GM19043 (cell line): ENCODE results near the gene APOL6.
"Not testable (repeated sequence)": the region's sequence is repeated elsewhere in the genome, so short reads cannot be mapped to it uniquely, and the experiment has no call there.

Experiments
- ATAC-seq: cut with Tn5 transposase; IDR thresholded peaks from one replicate; pipeline ENCODE4 v1.9.1; 2021; ENCODE audit warnings: low read depth; ENCODE audit not compliant: unreplicated experiment

APOL6 gene

DNA sequence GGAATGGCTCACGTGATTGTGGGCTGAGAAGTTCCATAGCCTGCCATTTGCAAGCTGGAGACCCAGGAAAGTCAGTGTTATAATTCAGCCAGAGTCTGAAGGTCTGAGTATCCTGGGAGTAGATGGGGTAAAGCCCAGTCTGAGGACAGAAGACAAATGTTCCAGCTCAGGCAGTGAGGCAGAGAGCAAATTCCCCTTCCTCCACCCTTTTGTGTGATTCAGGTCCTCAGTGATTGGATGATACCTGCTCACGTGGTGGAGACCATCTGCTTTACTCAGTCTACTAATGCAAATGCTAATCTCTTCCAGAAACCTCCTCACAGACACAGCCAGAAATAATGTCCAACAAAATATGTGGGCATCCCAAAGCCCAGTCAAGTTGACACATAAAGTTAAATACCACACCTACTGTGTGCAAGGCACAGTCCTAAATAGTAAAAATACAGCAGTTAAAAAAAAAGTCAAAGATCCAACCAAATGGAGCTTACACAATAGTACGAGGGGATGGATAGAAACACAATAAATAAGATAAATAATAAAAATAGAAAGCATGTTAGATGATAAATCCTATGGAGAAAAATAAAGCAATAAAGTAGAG is 13.2 kb upstream of the APOL6 start:
- no peak for ATAC-seq

- ATAC-seq = no peak
Observed at GRCh38 chr22:35637254-35637653, 11.0 kb upstream of the APOL6 start.

DNA sequence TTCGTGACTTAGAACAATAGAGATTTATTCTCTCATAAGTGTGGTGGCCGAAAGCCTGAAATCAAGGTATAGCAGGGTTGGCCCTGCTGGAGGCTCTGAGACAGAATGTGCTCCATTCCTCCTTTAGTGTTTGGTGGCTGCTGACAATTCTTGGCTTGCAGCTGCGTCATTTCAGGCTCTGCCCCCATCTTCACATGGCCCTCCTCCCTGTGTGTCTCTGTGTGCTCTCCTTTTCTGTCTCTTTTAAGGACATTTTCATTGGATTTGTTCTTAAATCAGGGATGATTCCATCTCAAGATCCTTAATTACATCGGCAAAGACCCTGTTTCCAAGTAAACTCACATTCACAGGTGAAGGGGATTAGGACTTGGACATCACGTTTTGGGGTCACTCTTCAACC is 10.2 kb upstream of the APOL6 start:
- no peak for ATAC-seq

DNA sequence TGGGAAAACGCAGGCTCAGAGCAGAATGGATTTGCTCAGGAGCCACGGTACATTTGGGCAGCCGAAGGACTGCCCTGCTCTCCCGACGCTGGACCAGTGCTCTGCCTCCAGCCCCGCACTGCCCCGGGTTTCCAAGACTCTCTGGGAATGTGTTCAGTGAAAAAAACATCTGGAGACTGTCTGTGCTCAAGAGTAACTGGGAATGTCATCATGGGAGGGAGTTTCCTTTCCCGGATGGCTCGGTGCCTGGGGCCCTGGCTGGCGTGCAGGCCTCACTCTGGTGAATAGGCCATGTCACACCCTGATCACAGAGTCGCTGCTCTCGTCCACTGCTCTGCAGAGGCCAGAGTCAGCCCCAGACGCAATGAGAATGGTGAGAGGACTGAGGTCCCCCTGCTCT is 9.8 kb upstream of the APOL6 start:
- no peak for ATAC-seq

DNA sequence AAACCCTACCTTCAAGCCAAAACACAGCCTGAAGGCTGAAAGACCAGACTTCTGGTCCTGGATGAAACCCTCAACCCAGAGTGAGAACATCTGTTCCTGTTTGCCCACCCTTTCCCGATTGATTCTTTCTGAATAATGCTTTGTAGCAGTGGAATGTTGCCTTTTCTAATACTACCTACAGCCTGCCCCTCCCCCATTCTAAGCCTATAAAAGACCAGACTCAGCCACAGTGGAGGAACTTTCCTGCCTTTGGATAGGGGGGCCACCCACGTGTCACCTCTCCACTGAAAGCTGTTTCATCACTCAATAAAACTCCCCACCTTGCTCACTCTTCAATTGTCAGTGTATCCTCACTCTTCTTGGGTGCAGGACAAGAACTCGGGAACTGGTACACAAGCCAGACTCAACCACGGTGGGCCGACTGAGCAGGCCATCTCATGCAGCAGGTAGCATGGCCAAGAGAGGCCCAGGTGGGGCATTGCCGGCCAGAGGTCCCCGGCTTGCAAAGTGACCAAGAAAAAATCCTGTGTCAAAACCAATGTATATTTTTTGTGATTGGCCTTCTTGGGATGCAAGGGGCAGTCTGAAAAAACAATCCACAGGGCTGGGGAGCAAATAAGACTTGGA is 6.6 kb upstream of the APOL6 start:
- no peak for ATAC-seq

GRCh38 chr22:35642305-35642741 is 5.9 kb upstream of the APOL6 start:
- no peak for ATAC-seq

DNA sequence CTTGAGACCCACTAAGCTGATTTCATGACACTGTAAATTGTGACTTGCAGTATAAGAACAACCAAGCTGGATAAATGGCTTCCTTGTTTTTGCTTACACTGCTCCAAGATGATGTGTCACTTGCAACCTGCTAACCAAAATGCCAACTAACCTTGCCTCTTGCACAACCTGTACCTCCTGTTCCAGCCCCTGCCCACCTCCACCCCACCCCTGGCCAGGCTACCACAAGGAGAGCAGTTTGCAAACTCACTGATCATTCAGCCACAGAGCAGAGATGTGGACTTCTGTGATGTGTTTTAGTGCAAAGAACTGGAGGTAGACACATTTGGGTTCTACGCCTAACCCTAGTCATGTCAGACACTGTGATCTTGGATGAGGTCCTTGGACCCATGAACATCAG is 4.3 kb upstream of the APOL6 start:
- ATAC-seq = no peak

- ATAC-seq = no peak
Observed at GRCh38 chr22:35645646-35646045, 2.6 kb upstream of the APOL6 start.

DNA sequence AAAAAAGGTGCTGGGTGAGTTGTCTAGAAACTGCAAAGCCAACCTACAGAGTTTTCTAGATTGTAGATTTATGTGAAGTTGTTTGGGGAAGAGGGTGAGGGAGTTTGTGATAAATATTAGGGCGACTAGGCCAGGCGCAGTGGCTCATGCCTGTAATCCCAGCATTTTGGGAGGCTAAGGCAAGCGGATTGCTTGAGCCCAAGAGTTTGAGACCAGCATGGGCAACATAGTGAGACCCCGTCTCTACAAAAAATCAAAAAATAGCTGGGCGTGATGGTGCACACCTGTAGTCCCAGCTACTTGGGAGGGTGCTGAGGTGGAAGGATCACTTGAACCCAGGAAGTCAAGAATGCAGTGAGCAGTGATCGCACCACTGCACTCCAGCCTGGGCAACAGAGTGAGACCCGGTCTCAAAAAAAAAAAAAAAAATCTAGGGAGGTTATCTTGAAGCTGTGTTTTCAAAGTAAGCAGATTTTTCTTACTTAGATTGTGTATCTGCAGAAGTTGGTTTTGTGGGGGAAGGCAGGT is 844 bp downstream of the APOL6 start:
- ATAC-seq = no peak

DNA sequence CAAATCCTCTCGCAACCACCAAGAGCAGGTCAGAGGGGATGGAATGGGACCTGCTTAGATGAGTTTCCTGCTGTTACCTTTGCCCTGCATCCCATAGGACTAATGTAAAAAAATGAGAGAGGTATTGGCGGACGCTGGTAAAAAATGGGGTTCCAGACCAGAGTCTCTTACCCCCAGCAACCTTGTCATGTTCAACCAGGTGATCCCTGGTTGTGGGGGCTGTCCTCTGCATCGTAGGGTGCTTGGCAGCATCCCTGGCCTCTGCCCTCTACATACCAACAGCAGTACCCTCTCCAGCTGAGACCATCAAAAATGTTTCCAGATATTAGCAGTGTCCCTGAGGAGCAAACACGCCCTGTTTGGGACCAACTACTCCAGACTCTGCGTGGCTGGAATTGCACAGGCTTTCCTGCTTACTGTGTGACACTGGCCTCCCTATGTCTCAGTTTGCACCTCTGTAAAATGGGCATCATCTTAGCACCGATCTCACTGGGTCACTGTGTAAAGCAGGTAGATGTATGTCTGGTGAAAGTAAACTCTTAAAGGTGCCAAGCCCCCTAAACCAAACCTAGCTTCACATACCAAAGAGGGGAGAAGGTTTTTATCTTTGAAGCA is 1.5 kb downstream of the APOL6 start:
- ATAC-seq = no peak

DNA sequence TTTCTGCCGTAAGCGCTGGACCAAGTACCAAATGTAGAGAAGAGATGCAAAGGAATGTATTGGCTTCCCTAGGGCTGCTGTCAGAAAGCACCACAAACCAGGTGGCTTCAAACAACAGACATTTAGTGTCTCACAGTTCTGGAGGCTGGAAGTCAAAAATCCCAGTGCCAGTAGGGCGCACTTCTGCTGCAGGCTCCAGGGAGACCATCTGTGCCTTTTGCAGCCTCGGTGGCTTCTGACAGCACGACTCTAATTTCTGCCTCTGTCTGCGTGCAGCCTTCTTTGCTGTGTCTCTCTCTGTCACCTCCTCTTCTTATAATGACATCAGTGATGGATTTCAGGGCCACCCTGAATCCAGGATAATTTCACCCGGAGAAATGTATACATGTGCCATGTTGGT is 2.8 kb downstream of the APOL6 start:
- no peak for ATAC-seq

GRCh38 chr22:35653824-35654223 is 5.6 kb downstream of the APOL6 start:
- no peak for ATAC-seq

DNA sequence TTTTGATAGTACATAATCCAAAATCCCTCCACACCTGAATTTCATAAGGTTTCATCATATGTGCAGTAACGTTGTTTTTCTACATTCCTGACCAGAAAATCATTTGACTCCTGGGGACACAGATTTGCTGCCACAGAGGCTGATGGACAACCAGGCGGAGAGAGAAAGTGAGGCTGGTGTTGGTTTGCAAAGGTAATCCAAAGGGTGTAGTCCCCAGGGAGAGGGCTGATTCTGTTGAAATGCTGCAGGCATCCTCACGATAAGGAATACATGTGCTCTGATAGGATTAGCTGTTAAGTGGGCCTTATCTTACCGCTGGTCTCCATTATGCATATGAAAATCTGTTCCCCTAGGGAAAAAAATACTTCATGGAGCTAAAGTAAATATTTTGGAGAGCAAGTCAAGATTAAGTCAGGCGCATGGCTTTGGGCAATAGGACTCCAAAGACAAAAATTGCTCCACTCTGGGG is 8.1 kb downstream of the APOL6 start:
- ATAC-seq = no peak

- ATAC-seq = no peak
Observed at GRCh38 chr22:35657571-35658312, 9.5 kb downstream of the APOL6 start.

DNA sequence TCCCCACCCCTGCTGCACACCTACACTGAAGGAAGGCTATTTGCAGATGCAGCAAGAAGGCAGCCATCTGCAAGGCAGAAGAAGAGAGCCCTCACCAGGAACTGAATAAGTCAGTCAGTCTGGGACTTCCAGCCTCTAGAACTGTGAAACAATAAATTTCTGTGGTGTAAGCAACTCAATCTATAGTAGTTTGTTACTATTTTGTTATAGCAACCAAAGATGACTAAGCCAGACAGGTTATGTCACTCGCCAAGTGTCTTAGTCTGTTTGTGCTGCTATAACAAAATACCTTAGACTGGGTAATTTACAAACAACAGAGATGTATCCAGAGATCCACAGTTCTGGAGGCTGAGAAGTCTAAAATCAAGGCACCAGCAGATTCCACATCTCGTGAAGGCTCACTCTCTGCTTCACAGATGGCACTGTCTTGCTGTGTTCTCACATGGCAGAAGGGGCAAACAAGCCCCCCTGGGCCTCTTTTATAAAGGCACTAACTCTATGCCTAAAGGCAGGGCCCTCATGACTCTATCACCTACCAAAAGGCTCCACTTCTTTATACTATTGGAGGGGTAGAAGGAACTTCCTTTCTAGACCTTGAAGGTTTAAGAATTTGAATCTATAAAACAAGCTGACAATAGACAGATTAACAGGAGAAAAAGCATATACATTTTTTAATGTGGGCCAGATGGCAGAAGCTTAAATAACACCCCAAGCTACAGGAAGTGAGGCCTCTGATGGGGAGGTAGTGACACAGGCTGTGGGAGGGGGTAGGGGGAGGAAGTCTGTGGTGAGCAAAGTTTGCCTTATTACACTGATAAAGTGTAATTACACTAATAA is 12.3 kb downstream of the APOL6 start:
- ATAC-seq = no peak

DNA sequence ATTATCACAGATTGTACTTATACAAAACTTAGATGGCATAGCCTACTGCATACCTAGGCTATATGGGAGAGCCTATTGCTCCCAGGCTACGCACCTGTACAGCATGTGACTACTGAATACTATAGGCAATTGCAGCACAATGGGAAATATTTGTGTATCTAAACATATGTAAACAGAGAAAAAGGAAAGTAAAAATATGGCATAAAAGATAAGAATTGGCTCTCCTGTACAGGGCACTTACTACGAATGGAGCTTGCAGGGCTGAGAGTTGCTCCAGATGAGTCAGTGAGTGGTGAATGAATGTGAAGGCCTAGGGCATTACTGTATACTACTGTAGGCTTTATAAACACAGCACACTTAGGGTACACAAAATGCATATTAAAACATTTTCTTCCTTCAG is 13.2 kb downstream of the APOL6 start:
- ATAC-seq = no peak

DNA sequence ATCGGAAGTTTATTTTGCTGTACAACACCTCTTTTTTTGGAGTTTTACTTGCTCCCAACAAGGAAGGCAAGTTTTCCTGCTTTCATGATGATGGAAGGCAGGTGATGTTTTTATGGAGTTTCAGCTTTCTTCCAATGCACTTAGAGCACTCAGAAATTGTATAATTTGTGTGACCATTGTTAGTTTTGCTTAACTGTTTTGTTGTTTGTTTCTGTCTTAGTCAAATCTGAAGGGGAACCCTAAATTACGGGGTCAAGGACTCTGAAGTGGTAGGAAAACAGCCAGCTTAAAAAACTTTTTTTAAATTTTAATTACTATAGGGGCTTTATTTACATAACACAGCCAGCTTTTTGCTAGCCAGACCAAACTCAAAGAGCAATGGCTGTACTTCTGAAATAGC is 14.7 kb downstream of the APOL6 start:
- no peak for ATAC-seq

DNA sequence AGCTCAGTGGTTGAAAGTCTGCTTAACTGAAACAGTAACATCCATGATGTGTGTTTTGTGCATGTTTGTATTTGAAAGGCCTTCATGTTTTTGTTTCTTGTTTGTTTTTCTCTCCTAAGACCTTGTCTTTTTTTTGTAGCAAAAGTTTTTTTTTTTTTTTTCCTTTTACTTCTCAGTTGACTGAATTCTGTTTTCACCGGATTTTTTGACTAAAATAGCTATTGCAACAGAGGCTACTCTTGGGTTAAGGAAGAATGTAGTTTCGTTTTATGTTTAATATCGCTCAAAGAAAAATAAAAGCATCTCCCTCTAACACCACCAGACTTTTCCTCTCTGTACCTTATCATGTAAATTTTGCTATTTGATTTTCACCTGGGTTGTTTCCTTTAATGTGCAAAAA is 15.1 kb downstream of the APOL6 start:
- no peak for ATAC-seq

DNA sequence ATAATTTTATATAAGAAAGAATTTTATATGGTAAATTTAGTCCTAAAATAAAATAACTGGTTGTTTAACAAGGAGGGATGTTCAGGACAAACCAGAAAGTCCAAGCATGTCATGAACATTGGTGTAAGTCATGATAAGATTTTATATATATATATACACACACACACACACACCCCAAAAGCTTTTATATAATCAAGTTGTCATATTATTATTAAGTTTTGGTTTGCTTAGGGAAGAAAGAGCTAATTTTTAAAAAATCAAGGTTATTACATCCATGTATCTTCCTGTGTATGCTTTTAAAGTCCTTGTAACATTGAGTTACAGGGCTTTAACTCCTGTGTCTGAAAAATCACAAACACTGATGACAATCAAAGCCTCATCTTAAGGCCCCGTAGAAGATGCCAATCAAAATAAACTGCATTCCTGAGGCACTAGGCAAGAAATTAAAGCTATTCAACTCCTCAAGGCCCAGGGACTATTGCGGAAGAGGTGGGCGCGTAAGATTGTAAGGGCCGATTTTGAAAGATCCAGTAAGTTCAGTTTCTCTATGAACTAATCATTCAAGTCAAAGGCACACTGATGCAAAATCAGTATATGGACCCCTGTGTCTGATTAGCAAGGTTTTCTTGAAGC is 16.8 kb downstream of the APOL6 start:
- no peak for ATAC-seq

GRCh38 chr22:35666699-35667098 is 18.5 kb downstream of the APOL6 start:
- not testable (repeated sequence) for ATAC-seq
